Sigmoid colon (tissue), 4 donors: Measurements from ENCODE around the gene NOL9.

Source experiments
- EP300 ChIP-seq, 4 donors: sonication (generic); formaldehyde crosslinking; IDR thresholded peaks; one replicate each; pipeline ENCODE4 v1.6.1; 2017; ENCODE audit warnings: antibody characterized with exemption in 4 of 4
- POLR2A ChIP-seq, 2 donors: fragments of 450-650 bp; IDR thresholded peaks; one replicate each; pipeline ENCODE4 v1.6.1; 2016; ENCODE audit warnings: antibody characterized with exemption in 2 of 2, mild to moderate bottlenecking in 2 of 2, moderate library complexity in 2 of 2
- POLR2AphosphoS5 ChIP-seq, 4 donors: sonication (generic); formaldehyde crosslinking; IDR thresholded peaks; one replicate each; pipeline ENCODE4 v1.6.1; 2017; ENCODE audit warnings: antibody characterized with exemption in 4 of 4
- TF ChIP-seq, protein P1 (sequence below), 4 experiments: fragments of 450-650 bp in 3 of 4; fragments of 200-600 bp in 1 of 4; IDR thresholded peaks; one replicate each; pipeline ENCODE4 v1.5.1; 2016 to 2019; ENCODE audit warnings: antibody characterized with exemption in 4 of 4, mild to moderate bottlenecking in 3 of 4, moderate library complexity in 2 of 4

DNA sequence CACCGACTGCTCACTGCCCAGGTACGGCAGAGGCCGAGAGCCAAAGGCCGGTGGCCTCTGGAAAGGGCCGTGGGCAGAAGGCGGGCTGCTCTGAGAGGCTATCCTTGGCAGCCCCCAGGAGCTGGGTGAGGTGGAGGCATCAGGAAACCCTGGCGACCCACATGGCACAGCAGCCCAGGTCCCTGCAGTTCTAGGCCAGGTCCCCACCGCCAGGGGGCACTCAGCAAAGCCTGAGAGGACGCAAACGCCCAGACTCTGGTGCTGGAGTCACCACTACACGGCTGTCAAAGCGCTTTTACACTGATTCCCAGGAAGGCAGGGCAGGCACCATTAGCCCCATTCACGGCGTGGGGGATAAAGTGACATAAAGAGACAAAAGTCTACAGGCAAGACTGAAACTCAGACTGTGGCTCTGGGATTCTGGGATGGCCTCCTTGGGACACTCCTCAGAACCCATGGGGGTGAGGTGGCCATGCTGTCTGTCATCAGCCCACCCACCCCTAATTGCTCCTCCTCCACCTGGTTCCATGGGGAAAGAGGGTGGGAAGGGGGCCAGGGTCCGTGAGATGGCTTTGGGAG lies 67.8 kb downstream of the NOL9 start:
- TF ChIP-seq POLR2A (IDR thresholded peaks at IDR 0.05), result no peak
- no peak for TF ChIP-seq EP300 (IDR thresholded peaks at IDR 0.05)
- no peak for TF ChIP-seq POLR2AphosphoS5 (IDR thresholded peaks at IDR 0.05)
- TF ChIP-seq, protein P1, sequence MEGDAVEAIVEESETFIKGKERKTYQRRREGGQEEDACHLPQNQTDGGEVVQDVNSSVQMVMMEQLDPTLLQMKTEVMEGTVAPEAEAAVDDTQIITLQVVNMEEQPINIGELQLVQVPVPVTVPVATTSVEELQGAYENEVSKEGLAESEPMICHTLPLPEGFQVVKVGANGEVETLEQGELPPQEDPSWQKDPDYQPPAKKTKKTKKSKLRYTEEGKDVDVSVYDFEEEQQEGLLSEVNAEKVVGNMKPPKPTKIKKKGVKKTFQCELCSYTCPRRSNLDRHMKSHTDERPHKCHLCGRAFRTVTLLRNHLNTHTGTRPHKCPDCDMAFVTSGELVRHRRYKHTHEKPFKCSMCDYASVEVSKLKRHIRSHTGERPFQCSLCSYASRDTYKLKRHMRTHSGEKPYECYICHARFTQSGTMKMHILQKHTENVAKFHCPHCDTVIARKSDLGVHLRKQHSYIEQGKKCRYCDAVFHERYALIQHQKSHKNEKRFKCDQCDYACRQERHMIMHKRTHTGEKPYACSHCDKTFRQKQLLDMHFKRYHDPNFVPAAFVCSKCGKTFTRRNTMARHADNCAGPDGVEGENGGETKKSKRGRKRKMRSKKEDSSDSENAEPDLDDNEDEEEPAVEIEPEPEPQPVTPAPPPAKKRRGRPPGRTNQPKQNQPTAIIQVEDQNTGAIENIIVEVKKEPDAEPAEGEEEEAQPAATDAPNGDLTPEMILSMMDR (IDR thresholded peaks at IDR 0.05), result peak; percentile 23 to 80 (median 70)
